Duodenal mucosa (tissue), 2 donors: Measurements from ENCODE around the gene CATSPERE.
"Not testable (repeated sequence)": the region's sequence is repeated elsewhere in the genome, so short reads cannot be mapped to it uniquely, and the experiment has no call there.

Source experiments
- H3K27ac ChIP-seq: one replicate; pipeline ENCODE4 v1.7.0; 2013; ENCODE audit warnings: low read depth, low read length
- H3K27me3 ChIP-seq, 2 donors: one replicate each; pipeline ENCODE4 v1.7.0; 2013; ENCODE audit warnings: low read length in 2 of 2, control low read depth in 1 of 2; ENCODE audit not compliant: insufficient read depth in 2 of 2, control insufficient read depth in 1 of 2
- H3K36me3 ChIP-seq, 2 donors: one replicate each; pipeline ENCODE4 v1.7.0; 2013; ENCODE audit warnings: low read length in 2 of 2, control low read depth in 1 of 2; ENCODE audit not compliant: insufficient read depth in 2 of 2, control insufficient read depth in 1 of 2
- H3K4me1 ChIP-seq, 2 donors: one replicate each; pipeline ENCODE4 v1.7.0; 2013; ENCODE audit warnings: low read length in 2 of 2, control low read depth in 1 of 2; ENCODE audit not compliant: insufficient read depth in 2 of 2, control insufficient read depth in 1 of 2
- H3K4me3 ChIP-seq, 2 donors: one replicate each; pipeline ENCODE4 v1.7.0; 2013; ENCODE audit warnings: low read length in 2 of 2, low read depth in 1 of 2
- H3K9ac ChIP-seq, 2 donors: one replicate each; pipeline ENCODE4 v1.7.0; 2013; ENCODE audit warnings: low read length in 2 of 2, low read depth in 1 of 2
- H3K9me3 ChIP-seq, 2 donors: one replicate each; pipeline ENCODE4 v1.7.0; 2013; ENCODE audit warnings: low read length in 2 of 2, control low read depth in 1 of 2; ENCODE audit not compliant: control insufficient read depth in 1 of 2

The CATSPERE gene

GRCh38 chr1:244515680-244516079, 54.6 kb downstream of the CATSPERE start:
- no peaks in the 10 kb centered on the region for H3K36me3 ChIP-seq
- H3K27ac ChIP-seq: no peak overlapping the region
- no peak overlapping the region for H3K4me3 ChIP-seq
- H3K9ac ChIP-seq: no peak overlapping the region
- no peaks in the 10 kb centered on the region for H3K27me3 ChIP-seq
- H3K9me3 ChIP-seq: no peaks in the 10 kb centered on the region
- H3K4me1 ChIP-seq: no peaks in the 10 kb centered on the region

- H3K36me3 ChIP-seq: no peaks in the 10 kb centered on the region
- H3K4me1 ChIP-seq: no peaks in the 10 kb centered on the region
- H3K9ac ChIP-seq: no peak overlapping the region
- H3K27me3 ChIP-seq: no peaks in the 10 kb centered on the region
- H3K9me3 ChIP-seq: peaks cover 0 to 3% of the 10 kb centered on the region in 2 donors
- no peak overlapping the region for H3K27ac ChIP-seq
- H3K4me3 ChIP-seq: no peak overlapping the region
Measured at GRCh38 chr1:244536316-244536715, 75.2 kb downstream of the CATSPERE start.

GRCh38 chr1:244545511-244545910, 84.4 kb downstream of the CATSPERE start:
- H3K9me3 ChIP-seq: peaks cover 0 to 16% of the 10 kb centered on the region in 2 donors
- no peaks in the 10 kb centered on the region for H3K36me3 ChIP-seq
- H3K4me1 ChIP-seq: no peaks in the 10 kb centered on the region
- H3K4me3 ChIP-seq: no peak overlapping the region
- H3K27ac ChIP-seq: no peak overlapping the region
- no peak overlapping the region for H3K9ac ChIP-seq
- H3K27me3 ChIP-seq: no peaks in the 10 kb centered on the region

- H3K36me3 ChIP-seq: no peaks in the 10 kb centered on the region
- H3K27me3 ChIP-seq: no peaks in the 10 kb centered on the region
- H3K9ac ChIP-seq: no peak overlapping the region
- peaks cover 0 to 16% of the 10 kb centered on the region in 2 donors for H3K9me3 ChIP-seq
- H3K4me1 ChIP-seq: no peaks in the 10 kb centered on the region
- no peak overlapping the region for H3K27ac ChIP-seq
- no peak overlapping the region for H3K4me3 ChIP-seq
Measured at GRCh38 chr1:244548558-244549115, 87.6 kb downstream of the CATSPERE start.

GRCh38 chr1:244552336-244552735, 91.3 kb downstream of the CATSPERE start:
- no peak overlapping the region for H3K9ac ChIP-seq
- H3K27me3 ChIP-seq: no peaks in the 10 kb centered on the region
- H3K9me3 ChIP-seq: peaks cover 0 to 6% of the 10 kb centered on the region in 2 donors
- no peak overlapping the region for H3K27ac ChIP-seq
- H3K4me1 ChIP-seq: no peaks in the 10 kb centered on the region
- H3K36me3 ChIP-seq: no peaks in the 10 kb centered on the region
- H3K4me3 ChIP-seq: no peak overlapping the region

GRCh38 chr1:244556263-244556662, 95.2 kb downstream of the CATSPERE start:
- H3K36me3 ChIP-seq: no peaks in the 10 kb centered on the region
- H3K9me3 ChIP-seq: no peaks in the 10 kb centered on the region
- H3K4me1 ChIP-seq: no peaks in the 10 kb centered on the region
- H3K9ac ChIP-seq: no peak overlapping the region
- no peaks in the 10 kb centered on the region for H3K27me3 ChIP-seq
- H3K27ac ChIP-seq: no peak overlapping the region
- no peak overlapping the region for H3K4me3 ChIP-seq

GRCh38 chr1:244557565-244557964, 96.5 kb downstream of the CATSPERE start:
- H3K9me3 ChIP-seq: no peaks in the 10 kb centered on the region
- no peak overlapping the region for H3K9ac ChIP-seq
- no peak overlapping the region for H3K27ac ChIP-seq
- no peak overlapping the region for H3K4me3 ChIP-seq
- no peaks in the 10 kb centered on the region for H3K36me3 ChIP-seq
- no peaks in the 10 kb centered on the region for H3K4me1 ChIP-seq
- no peaks in the 10 kb centered on the region for H3K27me3 ChIP-seq

GRCh38 chr1:244559561-244559960, 98.5 kb downstream of the CATSPERE start:
- no peak overlapping the region for H3K9ac ChIP-seq
- no peak overlapping the region for H3K27ac ChIP-seq
- no peaks in the 10 kb centered on the region for H3K4me1 ChIP-seq
- H3K4me3 ChIP-seq: no peak overlapping the region
- H3K36me3 ChIP-seq: no peaks in the 10 kb centered on the region
- H3K27me3 ChIP-seq: no peaks in the 10 kb centered on the region
- no peaks in the 10 kb centered on the region for H3K9me3 ChIP-seq

- not testable (repeated sequence) for H3K9ac ChIP-seq, H3K9me3 ChIP-seq, H3K4me1 ChIP-seq, H3K27ac ChIP-seq, H3K36me3 ChIP-seq, H3K4me3 ChIP-seq, H3K27me3 ChIP-seq
Measured at GRCh38 chr1:244562877-244563276, 101.8 kb downstream of the CATSPERE start.

- Histone ChIP-seq H3K9ac (no peak overlapping the region), H3K27ac (no peak overlapping the region), H3K36me3 (no peaks in the 10 kb centered on the region), H3K4me1 (no peaks in the 10 kb centered on the region), H3K9me3 (peaks cover 34 to 35% of the 10 kb centered on the region in 2 donors), H3K4me3 (no peak overlapping the region), H3K27me3 (no peaks in the 10 kb centered on the region)
Measured at GRCh38 chr1:244573768-244574167, 112.7 kb downstream of the CATSPERE start.
